Ureter (tissue), 1 donor: Measurements from ENCODE around the gene DUSP22. TPM values are rescaled to one million over a fixed set of nuclear protein-coding genes. Genes with fewer than 3 reads are reported as not detected.

Source experiments
- DNase-seq: peaks from one replicate; pipeline ENCODE4 v3.0.0-alpha.2; 2020; ENCODE audit warnings: low spot score
- total RNA-seq: library from RNA; stranded (reverse); gene quantifications from one replicate; pipeline ENCODE4 v1.2.4, GENCODE V29; 2023
- donor health status: DM: yes; HTN: yes; CAD: no.

The DUSP22 gene
- total RNA-seq, 1 donor from 2014 or later, result 48.9 TPM

DNA sequence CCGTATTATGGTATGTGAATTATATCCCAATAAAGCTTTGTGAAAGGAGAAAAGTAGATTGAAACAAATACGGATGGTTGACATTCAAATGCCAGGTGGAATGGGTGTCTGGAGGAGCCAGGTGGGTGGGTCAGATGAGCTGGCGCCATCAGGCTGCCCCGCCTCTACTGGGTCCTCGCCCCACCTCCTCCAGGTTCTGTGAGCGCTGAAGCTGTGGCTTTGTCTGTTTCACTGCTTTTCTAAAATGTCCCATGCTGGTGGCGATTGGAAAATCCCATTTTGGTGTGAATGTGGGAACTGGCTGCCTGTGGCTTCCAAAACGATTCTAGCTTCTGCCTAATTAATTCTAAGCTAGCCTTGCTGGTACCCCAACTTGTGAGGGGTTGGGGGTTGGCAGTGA lies 16.5 kb downstream of the DUSP22 start:
- no peak for DNase-seq

DNA sequence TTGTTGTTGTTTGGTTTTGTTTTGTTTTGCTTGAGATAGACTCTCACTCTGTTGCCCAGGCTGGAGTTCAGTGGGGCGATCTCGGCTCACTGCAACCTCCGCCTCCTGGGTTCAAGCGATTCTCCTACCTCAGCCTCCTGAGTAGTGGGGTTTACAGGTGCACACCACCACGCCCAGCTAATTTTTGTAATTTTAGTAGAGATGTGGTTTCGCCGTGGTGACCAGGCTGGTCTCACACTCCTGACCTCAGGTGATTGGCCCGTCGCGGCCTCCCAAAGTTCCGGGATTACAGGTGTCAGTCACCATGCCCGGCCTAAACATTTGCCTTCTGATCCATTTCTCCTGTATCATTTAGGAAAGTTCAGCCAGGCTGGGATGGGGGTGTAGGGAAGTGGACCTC lies 17.7 kb downstream of the DUSP22 start:
- DNase-seq, result no peak

DNA sequence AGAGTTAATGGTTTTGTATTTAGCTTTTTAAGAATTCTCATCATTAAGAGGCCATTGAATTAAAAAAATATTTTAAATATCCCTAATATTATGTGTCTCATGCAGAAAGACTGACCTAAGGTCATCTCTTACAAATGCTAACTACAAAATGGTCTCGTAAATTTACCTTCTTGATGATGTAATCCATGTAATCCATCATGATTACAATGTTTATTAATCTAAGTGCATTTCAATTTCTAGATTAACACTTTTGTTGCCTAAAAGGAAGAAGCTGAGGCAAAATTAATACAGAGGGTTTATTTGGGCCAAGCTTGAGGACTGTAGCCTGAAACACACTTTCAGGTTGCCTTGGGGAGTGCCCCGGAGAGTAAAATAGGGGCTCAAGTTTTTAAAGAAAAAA lies 18.4 kb downstream of the DUSP22 start:
- DNase-seq, result no peak

DNA sequence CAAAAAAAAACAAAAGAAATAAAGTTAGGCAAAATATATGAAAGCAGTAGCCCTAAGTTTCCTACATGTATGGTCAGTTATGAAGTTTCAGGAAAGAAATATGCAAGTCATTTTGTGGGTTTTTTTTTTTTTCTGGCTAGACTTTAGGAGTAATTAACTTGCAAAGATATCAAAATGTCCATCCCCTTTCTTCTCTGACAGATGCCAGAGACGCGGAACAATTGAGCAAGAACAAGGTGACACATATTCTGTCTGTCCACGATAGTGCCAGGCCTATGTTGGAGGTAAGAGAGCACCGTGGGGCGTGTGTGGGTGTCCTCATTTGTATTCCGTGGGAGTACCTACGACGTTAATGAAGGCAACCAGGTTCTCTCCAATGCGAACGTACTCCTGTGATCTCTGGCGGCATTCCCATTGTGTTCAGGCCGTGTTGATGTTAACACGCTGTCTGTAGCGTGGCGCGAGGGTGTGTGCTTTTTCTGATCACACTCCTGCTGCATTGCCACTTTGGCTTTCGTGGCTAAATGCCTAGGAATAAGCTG lies 19.5 kb downstream of the DUSP22 start:
- no peak for DNase-seq

DNA sequence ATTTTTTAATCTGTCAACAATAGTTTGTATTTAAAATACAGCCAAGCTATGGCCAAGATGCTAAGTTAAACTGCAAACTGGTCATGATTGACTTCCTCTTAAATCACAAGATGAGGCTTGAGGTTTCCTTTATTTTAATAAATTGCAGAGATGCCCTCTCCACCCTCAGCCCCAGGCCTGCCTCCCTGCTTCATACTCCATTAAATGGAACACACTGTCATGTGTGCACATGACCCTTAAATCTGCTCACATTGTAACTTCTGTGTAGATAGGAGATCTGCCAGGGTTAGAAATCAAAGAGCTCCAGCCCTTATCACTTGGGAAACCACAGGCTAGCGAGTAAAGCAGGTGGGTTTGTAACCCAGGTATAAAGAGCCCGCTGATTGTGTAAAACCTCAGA lies 20.8 kb downstream of the DUSP22 start:
- no peak for DNase-seq

DNA sequence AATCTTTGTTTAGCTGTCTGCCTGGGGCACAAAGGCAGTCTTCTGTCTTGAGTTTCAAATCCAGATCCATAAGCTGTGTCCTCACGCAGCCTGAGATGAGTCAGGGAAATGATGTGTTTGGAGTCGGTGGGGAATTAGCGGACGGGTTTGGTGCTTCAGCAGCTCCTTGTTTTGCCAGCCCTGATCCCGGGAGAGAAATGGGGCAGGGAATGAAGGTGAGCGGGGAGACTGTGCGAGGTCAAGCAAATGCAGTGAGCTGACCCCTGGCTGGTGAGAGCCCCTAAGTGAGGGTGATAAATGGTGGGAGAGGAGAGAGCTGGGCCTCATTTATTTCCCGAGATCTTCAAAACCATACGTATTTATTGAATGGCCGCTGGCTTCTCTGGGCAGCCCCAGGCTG lies 21.6 kb downstream of the DUSP22 start:
- no peak for DNase-seq

DNA sequence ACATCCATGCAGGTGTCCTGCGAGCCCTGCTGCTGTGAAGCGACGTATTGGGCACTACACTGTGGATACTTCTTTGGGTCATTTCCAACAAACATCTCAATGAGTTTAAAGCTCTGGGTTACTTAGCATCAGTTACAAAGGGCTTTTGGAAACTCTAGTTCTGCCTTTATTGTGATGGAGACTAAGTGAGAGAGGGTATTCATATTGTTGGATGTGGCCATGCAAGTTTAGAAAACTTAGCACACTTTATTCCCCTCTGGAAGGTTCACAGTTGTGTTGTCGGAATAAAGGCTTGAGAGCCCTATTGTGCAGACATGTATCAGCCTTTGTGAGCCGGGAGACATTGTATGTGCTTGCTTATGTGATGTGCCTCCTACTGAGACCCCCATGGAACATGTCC lies 22.1 kb downstream of the DUSP22 start:
- no peak for DNase-seq

DNA sequence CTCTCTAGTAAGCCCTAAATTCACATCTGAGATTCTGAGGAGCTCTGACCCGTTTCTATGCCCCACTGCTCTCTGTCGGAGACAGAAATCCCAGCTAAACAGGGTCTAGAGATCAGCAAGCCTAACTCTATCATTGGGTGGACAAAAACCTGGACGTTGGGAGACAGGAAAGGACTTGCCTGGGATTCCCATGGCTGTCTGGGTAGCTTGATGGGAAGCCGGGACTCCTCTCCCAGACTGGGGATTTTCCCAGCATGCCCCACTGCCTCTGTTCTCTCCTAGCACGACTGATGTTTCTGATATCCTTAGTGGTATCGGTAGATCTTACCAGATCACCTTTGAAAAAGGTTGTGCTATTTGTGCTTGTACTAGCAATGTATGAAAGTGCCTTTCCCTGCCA lies 22.9 kb downstream of the DUSP22 start:
- no peak for DNase-seq

DNA sequence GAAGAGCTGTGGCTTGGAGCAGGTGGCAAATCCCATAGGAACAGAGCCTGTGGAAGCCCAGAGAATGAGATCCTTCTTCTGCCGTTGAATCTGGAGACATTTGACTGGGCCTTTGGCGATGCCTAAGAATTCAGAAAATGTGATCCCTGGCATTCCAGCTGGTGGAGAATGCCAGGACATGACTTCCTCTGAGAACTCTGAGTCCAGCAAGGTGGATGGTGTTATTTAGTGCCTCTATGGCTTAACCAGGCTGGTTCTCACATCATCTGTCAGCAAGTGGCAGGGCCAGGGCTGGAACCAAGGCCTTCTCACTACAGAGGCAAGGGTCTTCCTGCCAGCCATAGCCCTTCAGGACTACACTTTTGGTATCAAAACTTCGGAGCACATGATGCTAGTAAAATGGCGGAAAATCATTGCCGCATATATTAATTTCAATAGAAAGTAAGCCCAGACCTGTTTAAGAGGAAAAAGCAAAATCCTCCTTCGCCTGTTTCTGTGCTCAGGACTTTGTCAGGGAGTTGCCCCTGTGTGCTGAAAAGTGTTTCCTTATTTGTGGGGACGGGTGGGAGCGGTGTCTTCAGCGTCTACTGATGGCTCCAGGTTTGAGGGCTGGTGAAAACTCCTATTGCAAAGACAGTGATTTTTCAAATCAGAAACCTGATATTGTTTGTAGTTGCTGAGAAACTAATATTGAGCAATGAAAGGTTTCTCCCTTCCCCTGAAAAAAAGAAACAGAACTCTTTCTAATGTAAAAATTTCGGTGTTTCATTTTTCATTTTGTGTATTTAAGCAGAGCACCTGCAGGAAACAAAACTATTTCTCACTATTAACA lies 23.9 kb downstream of the DUSP22 start:
- no peak for DNase-seq

DNA sequence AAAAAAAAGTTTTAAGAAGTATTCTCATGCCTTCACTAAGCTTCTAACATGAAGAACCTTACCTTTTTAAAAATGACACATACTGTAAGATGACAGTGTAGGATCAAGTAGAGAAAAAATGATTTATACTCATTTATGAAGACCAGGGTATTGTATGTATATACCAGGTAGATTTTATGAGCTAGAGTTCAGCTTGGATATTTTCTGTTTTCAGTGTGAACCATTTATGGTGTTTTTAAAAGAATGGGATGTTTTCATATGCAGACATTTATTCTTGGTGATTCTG lies 24.4 kb downstream of the DUSP22 start:
- DNase-seq, result no peak

DNA sequence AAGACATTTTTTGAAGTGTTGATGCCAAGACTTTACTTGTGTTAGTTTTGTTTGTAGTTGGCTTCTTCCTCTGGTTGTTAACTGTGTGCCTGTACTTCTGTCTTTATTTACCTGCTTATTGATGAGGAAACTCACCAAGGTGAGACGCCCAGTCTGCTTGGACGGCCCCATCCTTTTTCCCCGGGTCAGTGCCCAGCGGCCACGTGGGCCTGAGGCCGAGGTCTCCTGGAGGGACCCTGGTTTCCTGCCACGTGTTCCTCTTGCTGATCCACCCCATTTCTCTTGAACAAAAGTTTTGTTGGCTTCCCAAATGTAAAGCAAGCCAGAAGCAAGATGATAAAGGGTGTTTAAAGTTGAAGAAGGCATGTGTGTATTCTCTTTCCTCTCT lies 24.8 kb downstream of the DUSP22 start:
- DNase-seq, result no peak

DNA sequence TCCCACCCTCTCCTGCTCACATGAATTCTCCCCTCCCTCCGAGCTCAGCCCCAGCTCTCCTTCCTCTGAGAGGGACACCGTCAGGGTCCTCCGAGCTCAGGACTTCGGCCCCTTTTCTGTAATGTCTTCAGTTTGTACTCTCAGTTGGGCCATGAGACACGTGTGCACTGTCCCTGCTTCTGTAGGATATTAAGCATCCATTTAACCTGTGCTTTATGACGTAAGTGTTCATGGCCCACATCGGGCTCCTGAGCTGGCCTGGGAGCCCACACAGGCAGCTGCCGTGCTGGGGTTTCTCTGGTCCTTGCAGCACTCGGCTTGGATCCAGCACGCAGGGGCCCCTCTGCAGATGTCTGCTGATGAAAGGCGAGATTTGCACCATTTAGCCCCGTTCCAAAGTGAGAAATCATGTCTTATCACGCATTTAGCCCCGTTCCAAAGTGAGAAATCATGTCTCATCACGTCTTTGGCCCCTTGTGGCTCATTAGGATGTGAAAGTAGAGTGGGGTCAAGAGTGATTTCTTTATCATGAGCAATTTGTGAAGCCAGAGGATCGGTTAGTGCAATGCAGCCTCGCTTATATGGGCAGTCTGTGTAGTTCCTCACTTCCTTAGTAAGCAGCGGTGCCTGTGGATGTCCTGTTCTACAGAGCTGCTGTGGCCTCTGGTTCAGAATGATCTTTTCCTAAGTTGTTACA lies 25.3 kb downstream of the DUSP22 start:
- no peak for DNase-seq

DNA sequence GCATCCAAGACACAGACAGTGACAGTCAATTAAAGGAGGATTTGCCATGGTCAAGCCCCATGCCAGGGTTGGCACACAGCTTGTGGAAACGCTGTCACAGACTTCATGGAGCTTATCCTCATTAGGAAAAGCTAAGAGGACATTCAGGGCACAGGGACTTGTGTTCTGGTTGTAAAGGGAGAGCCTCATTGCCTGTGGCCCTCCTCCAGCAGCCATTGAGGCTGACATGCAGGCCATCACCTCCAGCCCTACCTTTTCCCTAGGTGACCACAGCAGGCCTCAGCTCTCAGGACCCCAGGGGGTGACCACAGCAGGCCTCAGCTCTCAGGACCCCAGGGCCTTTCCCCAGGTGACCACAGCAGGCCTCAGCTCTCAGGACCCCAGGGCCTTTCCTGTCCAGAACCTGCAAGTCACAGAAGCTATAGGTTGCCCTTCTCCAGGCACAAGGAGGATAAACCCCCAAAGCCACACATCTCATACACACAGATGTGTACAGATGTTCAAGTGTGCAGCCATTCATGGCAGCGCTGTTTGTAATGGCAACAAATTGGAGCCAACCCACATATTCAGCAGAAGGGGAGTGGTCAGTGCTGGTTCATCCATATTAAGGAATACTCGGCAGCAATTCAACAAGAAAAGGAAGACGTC lies 26.1 kb downstream of the DUSP22 start:
- no peak for DNase-seq

DNA sequence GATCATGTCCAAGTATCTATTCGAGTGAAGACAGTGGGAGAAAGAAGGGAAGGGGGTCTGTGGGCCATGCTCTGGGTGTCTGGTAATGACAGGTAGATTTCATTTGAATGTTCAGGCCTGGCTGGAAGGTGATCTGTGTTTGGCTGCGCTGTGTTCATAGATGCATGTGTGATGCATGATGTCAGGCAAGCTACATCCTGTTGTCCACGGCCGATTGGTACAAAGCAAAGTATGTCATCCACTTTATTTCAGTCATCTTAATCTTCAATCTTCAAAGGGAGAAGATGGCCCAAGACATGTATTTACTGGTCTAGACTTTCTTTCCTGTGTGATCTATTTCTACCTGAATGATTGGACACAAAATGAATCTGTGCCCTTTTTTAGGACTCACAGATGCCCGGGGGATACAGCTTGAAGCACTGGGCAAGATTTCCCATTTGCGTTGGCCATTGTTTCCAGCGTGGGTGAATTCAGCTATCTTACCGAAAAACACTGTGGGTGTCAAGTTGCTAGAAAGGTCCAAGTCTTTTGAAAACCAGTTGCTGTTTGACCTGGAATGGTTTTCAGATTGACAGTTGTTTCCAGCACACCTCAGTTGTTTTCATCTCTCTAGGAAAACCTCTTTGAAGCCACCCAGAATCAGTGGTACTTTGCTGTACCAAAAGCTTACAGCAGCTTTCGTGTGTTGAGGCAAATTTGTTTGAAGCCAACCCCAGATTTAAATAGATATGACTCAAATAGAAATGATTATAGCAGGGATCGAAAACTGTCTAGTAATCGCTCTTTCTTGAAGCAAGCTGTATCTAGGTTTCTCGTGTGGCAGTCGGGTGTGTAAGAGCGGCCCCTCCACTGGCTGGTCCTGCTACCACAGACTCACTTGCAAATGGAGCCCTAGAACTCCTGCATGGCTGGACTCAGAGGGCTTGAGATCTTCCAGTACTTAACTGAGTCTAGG lies 27.2 kb downstream of the DUSP22 start:
- DNase-seq, result no peak

DNA sequence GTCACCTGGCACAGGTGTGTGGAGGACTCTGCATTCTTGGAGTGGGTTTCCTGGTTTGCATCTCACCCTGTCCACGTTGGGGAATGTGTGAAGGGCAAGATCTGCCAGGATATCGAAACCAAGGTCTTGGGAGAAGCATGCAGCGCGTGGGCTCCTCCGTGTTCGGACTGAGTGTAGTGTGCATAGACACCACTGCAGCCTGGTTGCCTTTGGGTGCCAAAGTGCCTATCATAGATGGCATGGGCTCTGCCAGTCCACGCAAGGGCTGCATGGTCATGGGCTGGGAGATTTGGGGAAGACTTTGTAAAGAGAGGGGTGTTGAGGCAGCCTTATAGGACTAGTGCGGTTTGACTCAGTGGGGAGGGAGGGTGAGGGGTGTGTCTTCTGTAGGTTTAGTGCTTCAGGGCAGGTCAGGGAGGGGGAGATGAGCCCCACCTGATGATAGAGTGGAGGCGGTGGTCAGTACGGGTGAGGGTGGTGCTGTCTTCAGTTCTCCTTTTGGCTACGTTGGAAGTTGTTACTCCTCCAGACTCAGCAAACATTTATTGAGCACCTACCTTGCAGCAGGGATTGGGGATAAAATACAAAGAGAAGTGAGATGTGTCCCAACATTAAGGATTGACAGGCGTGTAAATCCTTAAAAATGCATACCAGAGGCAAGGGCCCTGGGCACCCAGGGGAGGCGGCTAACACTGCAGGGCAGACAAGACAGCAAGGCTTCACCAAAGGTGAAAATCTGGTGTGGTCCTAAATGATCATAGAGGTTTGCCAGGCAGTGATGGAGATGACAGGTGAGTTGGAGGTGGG lies 28.3 kb downstream of the DUSP22 start:
- DNase-seq, result no peak

DNA sequence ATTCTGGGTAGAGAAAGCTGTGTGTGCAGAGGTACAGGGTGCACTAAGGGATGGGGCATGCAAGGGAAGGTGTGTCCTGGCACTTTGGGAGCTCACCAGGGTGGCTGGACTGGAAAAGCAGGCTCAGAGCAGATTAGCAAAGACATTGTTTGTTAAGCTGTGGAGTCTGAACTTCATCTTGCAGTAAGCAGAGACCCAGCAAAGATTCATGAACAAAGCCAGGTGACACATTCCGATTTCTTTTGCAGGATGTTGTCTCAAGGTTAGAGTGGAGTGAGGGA lies 28.8 kb downstream of the DUSP22 start:
- no peak for DNase-seq

DNA sequence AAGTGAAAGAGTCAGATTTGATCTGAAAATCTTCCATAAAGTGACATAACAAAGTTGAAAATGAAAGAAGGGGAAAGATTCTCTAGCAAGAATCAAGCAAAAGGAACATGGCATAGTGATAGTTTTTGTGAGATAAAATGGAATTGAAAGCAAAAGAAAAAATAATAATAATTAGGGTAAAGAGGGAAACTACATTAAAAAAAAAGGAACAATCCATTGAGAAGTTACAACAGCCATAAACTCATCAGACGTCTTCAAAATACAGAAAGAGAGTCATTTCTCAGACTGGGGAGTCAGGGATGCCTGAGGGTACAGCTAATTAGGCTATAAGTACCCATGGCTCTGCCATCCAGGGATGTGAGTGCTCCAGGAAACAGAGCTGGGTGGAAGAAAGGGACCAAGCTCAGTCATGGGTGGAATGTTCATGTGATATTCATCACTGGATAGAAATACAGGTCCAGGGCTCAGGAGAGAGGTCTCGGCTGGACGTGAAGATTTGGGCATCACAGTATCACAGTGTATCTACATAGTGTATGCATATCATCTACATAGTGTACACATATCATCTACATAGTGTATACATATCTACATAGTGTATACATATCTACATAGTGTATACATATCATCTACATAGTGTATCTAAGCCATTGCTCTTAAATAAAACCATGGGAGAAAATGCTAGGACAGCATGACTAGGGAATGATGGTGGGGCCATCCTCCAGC lies 29.4 kb downstream of the DUSP22 start:
- no peak for DNase-seq

DNA sequence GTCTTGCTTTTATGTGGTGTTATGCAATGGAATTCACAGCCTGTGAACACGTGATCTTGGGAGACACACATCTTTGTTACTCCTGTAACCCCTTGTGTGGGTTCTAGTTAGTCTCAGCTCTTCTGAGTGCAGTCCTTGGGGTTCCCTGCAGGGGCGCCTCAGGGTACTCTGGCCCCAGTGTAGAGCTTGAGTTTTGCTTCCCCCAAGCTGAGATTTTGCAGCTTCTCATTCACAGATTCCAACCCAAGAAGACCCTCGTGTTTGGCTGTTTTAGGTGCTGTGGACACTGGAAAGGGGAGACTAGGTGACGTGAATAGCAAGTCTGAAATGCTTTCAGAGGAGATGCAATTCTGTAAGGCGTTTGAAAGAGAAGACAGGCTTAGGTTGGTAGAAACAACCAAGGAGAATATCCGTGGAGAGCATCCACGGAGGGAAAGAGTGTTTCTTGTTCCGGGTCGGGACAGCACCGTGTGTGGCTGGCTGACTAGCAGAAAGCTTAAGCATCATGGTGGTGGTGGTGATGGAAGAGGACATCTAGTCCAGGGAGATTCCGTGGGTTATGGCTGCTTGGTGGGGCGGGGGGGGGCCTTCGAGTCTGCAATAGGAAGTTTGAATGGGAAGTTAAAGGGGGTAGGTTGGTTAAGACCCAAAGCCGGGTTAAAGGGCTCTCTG lies 30.1 kb downstream of the DUSP22 start:
- DNase-seq, result no peak

DNA sequence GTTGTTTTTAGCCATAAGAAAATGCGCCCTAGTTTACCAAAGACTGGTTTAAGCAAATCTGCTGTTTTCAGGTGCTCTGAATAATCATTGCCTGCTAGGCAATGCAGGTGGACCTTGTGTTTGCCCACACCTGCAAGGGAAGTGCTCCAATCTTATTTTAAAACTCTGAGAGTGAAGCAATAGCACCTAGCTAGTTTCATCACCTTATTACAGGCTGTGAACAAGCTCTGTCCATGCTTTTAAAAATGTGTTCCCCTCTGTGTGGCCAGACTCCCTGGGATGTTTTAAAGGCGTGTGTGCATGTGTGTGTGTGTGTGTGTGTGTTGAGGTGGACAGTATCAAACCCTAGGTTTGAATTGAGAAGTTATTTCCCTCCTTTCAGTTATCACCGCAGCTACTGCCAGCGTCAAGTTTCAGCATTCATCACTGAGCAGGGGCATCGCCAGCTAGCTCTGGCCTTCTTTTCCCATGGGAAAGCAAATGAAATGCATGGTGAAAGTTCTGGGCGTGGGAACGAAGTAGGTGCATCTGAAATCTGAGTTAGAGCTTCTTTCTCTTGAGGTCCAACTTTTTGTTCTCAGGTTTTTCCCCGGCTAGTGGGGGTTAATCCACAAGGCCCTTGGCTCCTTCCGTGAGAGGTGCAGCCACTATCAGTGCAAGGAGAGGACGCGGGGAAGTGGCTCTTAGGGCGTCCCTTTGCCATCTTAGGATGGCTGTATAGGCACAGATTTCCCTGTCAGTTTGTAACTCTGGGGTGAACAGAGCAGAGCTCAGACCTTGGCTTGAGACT lies 30.8 kb downstream of the DUSP22 start:
- no peak for DNase-seq
